ENCODE data around the gene DNLZ. TPM values are rescaled to one million over a fixed set of nuclear protein-coding genes. Genes with fewer than 3 reads are reported as not detected.

The DNLZ gene
- total and polyA plus RNA-seq, 2 donors (not counting 3 experiments of a cell fraction or from before 2014, with no cell fraction given): 26.9 to 38.4 TPM

DNA sequence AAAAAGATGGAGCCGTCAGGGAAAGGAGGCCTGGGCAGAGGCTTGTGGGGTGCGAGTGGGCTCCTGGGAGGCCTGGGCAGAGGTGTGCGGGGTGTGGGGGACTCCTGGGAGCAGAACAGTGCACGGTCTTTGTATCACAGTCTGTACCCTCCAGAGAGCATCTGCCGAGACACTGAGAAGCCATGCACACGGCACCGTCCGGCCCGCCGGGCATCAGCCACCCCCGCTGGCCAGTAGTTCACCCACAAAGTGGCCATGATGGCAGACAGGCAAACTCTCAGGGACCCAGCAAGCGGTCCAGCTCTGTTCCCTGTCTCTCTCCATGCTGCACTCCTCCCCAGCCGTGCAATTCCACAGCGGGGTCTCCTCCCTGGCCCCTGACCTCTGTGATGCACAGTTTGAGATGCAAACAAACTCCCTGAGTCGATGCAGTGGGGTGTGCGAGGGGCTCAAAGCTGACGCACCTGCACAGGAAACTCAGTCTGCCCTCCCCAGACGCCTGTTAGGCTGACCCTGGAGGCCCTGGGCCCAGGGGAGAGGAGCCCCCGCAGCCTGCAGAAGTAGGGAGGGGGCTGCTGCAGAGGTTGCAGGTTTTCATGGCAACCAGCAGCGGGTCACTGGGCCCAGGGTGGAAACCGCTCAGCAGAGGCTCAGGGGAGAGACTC is 45.3 kb downstream of the DNLZ start:
- Histone ChIP-seq H3K9me3 (replicated peaks; ENCODE audit: control insufficient read depth, insufficient read depth, low read length) (no peaks in the 10 kb centered on the region), H3K36me3 (ENCODE audit: control insufficient read depth in 2 of 2, extremely low read depth in 1 of 2, insufficient read depth in 2 of 2, low read length in 2 of 2) (no peaks in the 10 kb centered on the region), H3K4me3 (replicated peaks in 1 of 3; ENCODE audit: insufficient read depth in 1 of 3, low read depth in 1 of 3, low read length in 3 of 3) (no peak overlapping the region), H4K20me1 (replicated peaks; ENCODE audit: control insufficient read depth, extremely low read depth, insufficient read depth, low read length) (no peaks in the 10 kb centered on the region), H3K4me2 (ENCODE audit: insufficient read depth, low read length) (no peak overlapping the region), H3K9me1 (replicated peaks; ENCODE audit: control insufficient read depth, extremely low read depth, insufficient read depth, low read length) (no peaks in the 10 kb centered on the region), H3K27ac (ENCODE audit: insufficient read depth, low read depth, low read length) (no peak overlapping the region), H3K4me1 (ENCODE audit: control insufficient read depth, extremely low read depth, insufficient read depth, low read length) (no peaks in the 10 kb centered on the region), H3K27me3 (ENCODE audit: control insufficient read depth in 2 of 2, insufficient read depth in 2 of 2, low read length in 2 of 2) (no peaks in the 10 kb centered on the region), H3K9ac (replicated peaks; ENCODE audit: extremely low read depth, insufficient read depth, low read length) (no peak overlapping the region), H3K79me2 (ENCODE audit: control insufficient read depth, insufficient read depth, low read length) (no peaks in the 10 kb centered on the region), H2AFZ (ENCODE audit: low read depth, low read length) (no peak overlapping the region)
- TF ChIP-seq, protein P1, sequence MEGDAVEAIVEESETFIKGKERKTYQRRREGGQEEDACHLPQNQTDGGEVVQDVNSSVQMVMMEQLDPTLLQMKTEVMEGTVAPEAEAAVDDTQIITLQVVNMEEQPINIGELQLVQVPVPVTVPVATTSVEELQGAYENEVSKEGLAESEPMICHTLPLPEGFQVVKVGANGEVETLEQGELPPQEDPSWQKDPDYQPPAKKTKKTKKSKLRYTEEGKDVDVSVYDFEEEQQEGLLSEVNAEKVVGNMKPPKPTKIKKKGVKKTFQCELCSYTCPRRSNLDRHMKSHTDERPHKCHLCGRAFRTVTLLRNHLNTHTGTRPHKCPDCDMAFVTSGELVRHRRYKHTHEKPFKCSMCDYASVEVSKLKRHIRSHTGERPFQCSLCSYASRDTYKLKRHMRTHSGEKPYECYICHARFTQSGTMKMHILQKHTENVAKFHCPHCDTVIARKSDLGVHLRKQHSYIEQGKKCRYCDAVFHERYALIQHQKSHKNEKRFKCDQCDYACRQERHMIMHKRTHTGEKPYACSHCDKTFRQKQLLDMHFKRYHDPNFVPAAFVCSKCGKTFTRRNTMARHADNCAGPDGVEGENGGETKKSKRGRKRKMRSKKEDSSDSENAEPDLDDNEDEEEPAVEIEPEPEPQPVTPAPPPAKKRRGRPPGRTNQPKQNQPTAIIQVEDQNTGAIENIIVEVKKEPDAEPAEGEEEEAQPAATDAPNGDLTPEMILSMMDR (IDR thresholded peaks at IDR 0.05; ENCODE audit: extremely low read depth in 1 of 2, insufficient read depth in 1 of 2, low read depth in 1 of 2, low read length in 2 of 2): no peak
- TF ChIP-seq, protein P2, sequence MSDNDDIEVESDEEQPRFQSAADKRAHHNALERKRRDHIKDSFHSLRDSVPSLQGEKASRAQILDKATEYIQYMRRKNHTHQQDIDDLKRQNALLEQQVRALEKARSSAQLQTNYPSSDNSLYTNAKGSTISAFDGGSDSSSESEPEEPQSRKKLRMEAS (IDR thresholded peaks at IDR 0.05; ENCODE audit: insufficient read depth, insufficient read length): no peak
- TF ChIP-seq JUN (IDR thresholded peaks at IDR 0.05; ENCODE audit: borderline replicate concordance, insufficient read depth, insufficient read length, low read depth) (no peak), MYC (IDR thresholded peaks at IDR 0.05; ENCODE audit: low read depth, low read length) (no peak), EZH2 (IDR thresholded peaks at IDR 0.05; ENCODE audit: borderline replicate concordance, low read depth, low read length, severe bottlenecking) (no peak), POLR2A (IDR thresholded peaks at IDR 0.05; ENCODE audit: low read depth, low read length) (no peak), POLR2AphosphoS5 (IDR thresholded peaks at IDR 0.05; ENCODE audit: insufficient read depth, low read depth, low read length) (no peak), FOS (IDR thresholded peaks at IDR 0.05; ENCODE audit: borderline replicate concordance, insufficient read depth, low read length) (no peak), GATA2 (IDR thresholded peaks at IDR 0.05; ENCODE audit: insufficient read depth, insufficient read length, low read depth, low read length) (no peak)
- DNase-seq (ENCODE audit: low read depth, low spot score) (no peak), FAIRE-seq (no peak)
- no TSS peak for BruUV-seq (replicated peaks)
- POLR2A ChIA-PET: no interaction called here
- intact Hi-C loops (cut with micrococcal nuclease) (no loop called here), dilution Hi-C loops (cut with MboI; ENCODE audit: extremely low pct_ligation_motif_present, low sequenced_read_pairs) (no loop called here)
- CTCF ChIA-PET: interaction anchor here (1.0 to 1.3 kb wide), 2 partner anchors 8 to 45 kb away, joined by 3 to 4 read pairs; partner anchors contain the start of gene DNLZ

Measured in endothelial cell of umbilical vein (primary cell).